ENCODE measurements around the gene ZNF532. TPM values are rescaled to one million over a fixed set of nuclear protein-coding genes. Genes with fewer than 3 reads are reported as not detected.

Gene ZNF532
- polyA plus RNA-seq, 1 donor (not counting 4 experiments of a cell fraction or from before 2014, with no cell fraction given): 31.5 TPM

DNA sequence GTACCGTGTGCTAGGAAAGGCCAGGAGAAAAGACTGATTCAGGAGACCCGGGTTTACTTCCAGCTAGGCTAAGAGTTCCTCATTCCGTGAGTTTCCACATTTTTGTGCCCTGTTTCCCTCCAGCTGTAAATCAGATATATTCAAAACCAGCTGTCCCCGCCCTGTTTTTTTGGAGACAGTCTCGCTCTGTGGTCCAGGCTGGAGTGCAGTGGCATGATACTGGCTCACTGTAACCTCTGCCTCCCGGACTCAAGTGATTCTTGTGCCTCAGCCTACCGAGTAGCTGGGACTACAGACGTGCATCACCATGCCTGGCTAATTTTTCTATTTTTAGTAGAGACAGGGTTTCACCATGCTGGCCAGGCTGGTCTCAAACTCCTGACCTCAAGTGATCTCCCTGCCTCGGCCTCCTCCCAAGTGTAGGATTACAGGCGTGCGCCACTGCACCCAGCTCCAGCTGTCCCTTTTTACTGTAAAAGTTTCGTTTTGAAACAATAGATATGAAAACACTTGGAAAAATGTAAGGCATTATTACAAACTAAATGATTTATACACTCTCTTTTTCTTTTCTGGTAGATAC lies 162.2 kb downstream of the ZNF532 start:
- no peaks in the 10 kb centered on the region for H3K36me3 ChIP-seq (ENCODE audit: control insufficient read depth in 2 of 2, extremely low read depth in 1 of 2, insufficient read depth in 2 of 2, low read length in 2 of 2)
- no peaks in the 10 kb centered on the region for H3K9me3 ChIP-seq (ENCODE audit: control insufficient read depth, low read depth, low read length)

DNA sequence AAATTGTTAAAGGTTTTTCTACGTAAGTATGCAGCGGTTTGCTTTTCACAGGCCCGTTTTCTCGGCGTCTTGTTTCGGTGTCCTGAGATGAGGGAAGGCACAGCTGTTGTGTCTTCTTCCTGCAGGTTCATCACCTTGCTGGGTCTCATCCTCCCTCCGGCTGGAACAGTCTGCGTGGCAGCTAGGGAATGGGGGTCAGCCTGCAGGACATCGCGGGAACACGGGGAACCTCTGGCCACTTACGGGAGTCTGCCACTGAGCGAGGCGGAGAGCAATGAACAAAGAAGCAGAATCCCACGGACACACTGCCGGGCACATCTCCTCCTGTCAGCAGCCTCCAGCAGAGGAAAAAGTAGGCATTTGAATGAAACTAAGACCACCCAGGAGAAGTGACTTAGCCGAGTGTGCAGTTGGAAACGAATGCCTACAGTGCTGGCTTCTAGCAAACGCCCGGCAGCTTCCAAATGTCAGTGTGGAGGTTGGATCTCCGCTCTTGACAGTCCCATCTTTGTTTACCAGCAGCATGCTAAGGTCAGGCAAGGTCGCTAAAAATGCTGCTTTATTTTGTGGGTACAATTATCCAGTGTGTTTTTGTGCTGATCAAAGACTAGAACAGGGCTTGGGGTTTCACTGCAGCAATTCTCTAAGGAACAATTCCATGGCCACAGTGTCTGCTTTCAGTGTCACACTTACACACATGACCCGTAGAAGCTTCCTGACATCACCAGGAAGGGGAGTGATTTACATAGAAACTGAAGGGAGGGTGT lies 165.2 kb downstream of the ZNF532 start:
- H3K36me3 ChIP-seq (ENCODE audit: control insufficient read depth in 2 of 2, extremely low read depth in 1 of 2, insufficient read depth in 2 of 2, low read length in 2 of 2): no peaks in the 10 kb centered on the region
- no peaks in the 10 kb centered on the region for H3K4me1 ChIP-seq (ENCODE audit: control insufficient read depth, extremely low read depth, insufficient read depth, low read length)
- no peaks in the 10 kb centered on the region for H3K9me1 ChIP-seq (ENCODE audit: control insufficient read depth, extremely low read depth, insufficient read depth, low read length)
- no peak overlapping the region for H3K27ac ChIP-seq (ENCODE audit: control insufficient read depth, insufficient read depth, low read length)
- H4K20me1 ChIP-seq (ENCODE audit: control insufficient read depth, extremely low read depth, insufficient read depth, low read length): no peaks in the 10 kb centered on the region
- FAIRE-seq (no peak), DNase-seq (ENCODE audit: low read depth, low spot score) (no peak)
- H3K4me3 ChIP-seq (ENCODE audit: control insufficient read depth in 2 of 3, extremely low read depth in 1 of 3, insufficient read depth in 2 of 3, low read depth in 1 of 3, low read length in 3 of 3): no peak overlapping the region
- dilution Hi-C loops (cut with MboI; ENCODE audit: extremely low pct_ligation_motif_present, low sequenced_read_pairs): no loop called here
- H3K9ac ChIP-seq (ENCODE audit: control insufficient read depth, extremely low read depth, insufficient read depth, low read length): no peak overlapping the region
- no peaks in the 10 kb centered on the region for H3K9me3 ChIP-seq (ENCODE audit: control insufficient read depth, low read depth, low read length)
- no peaks in the 10 kb centered on the region for H3K27me3 ChIP-seq (ENCODE audit: control insufficient read depth, extremely low read depth, insufficient read depth, low read length)
- H2AFZ ChIP-seq (ENCODE audit: control insufficient read depth, low read length): no peak overlapping the region
- H3K4me2 ChIP-seq (ENCODE audit: control insufficient read depth, extremely low read depth, insufficient read depth, low read depth, low read length): no peak overlapping the region
- TF ChIP-seq, protein P1, sequence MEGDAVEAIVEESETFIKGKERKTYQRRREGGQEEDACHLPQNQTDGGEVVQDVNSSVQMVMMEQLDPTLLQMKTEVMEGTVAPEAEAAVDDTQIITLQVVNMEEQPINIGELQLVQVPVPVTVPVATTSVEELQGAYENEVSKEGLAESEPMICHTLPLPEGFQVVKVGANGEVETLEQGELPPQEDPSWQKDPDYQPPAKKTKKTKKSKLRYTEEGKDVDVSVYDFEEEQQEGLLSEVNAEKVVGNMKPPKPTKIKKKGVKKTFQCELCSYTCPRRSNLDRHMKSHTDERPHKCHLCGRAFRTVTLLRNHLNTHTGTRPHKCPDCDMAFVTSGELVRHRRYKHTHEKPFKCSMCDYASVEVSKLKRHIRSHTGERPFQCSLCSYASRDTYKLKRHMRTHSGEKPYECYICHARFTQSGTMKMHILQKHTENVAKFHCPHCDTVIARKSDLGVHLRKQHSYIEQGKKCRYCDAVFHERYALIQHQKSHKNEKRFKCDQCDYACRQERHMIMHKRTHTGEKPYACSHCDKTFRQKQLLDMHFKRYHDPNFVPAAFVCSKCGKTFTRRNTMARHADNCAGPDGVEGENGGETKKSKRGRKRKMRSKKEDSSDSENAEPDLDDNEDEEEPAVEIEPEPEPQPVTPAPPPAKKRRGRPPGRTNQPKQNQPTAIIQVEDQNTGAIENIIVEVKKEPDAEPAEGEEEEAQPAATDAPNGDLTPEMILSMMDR (optimal IDR thresholded peaks at IDR 0.05 in 1 of 3, IDR thresholded peaks at IDR 0.05 in 1 of 3, conservative IDR thresholded peaks at IDR 0.05 in 1 of 3; ENCODE audit: extremely low read depth in 1 of 3, insufficient read depth in 2 of 3, low read length in 3 of 3): no peak
- no peak for TF ChIP-seq EZH2 (IDR thresholded peaks at IDR 0.05; ENCODE audit: low read length)
- no peaks in the 10 kb centered on the region for H3K79me2 ChIP-seq (ENCODE audit: control insufficient read depth, insufficient read depth, low read length)

More for the DNA sequence above, 162.2 kb downstream of the ZNF532 start:
- no peak for DNase-seq (ENCODE audit: low read depth, low spot score)
- Histone ChIP-seq H3K4me1 (ENCODE audit: control insufficient read depth, extremely low read depth, insufficient read depth, low read length) (no peaks in the 10 kb centered on the region), H3K9ac (ENCODE audit: control insufficient read depth, extremely low read depth, insufficient read depth, low read length) (no peak overlapping the region), H3K4me3 (ENCODE audit: control insufficient read depth in 2 of 3, extremely low read depth in 1 of 3, insufficient read depth in 2 of 3, low read depth in 1 of 3, low read length in 3 of 3) (no peak overlapping the region), H3K9me1 (ENCODE audit: control insufficient read depth, extremely low read depth, insufficient read depth, low read length) (no peaks in the 10 kb centered on the region), H3K79me2 (ENCODE audit: control insufficient read depth, insufficient read depth, low read length) (no peaks in the 10 kb centered on the region), H3K4me2 (ENCODE audit: control insufficient read depth, extremely low read depth, insufficient read depth, low read depth, low read length) (no peak overlapping the region), H3K27me3 (ENCODE audit: control insufficient read depth, extremely low read depth, insufficient read depth, low read length) (no peaks in the 10 kb centered on the region), H2AFZ (ENCODE audit: control insufficient read depth, low read length) (no peak overlapping the region), H3K27ac (ENCODE audit: control insufficient read depth, insufficient read depth, low read length) (no peak overlapping the region), H4K20me1 (ENCODE audit: control insufficient read depth, extremely low read depth, insufficient read depth, low read length) (no peaks in the 10 kb centered on the region)
- TF ChIP-seq EZH2 (IDR thresholded peaks at IDR 0.05; ENCODE audit: low read length): no peak
- TF ChIP-seq, protein P1 (optimal IDR thresholded peaks at IDR 0.05 in 1 of 3, IDR thresholded peaks at IDR 0.05 in 1 of 3, conservative IDR thresholded peaks at IDR 0.05 in 1 of 3; ENCODE audit: extremely low read depth in 1 of 3, insufficient read depth in 2 of 3, low read length in 3 of 3): no peak
- FAIRE-seq: no peak
- dilution Hi-C loops (cut with MboI; ENCODE audit: extremely low pct_ligation_motif_present, low sequenced_read_pairs): no loop called here

Measured in keratinocyte (primary cell).